ENCODE results near the gene TNN.
A peak's percentile ranks its signal among the peaks of the same experiment; 100 is the strongest.
"Not testable (repeated sequence)": the region's sequence is repeated elsewhere in the genome, so short reads cannot be mapped to it uniquely, and the experiment has no call there.

TNN gene, protein sequence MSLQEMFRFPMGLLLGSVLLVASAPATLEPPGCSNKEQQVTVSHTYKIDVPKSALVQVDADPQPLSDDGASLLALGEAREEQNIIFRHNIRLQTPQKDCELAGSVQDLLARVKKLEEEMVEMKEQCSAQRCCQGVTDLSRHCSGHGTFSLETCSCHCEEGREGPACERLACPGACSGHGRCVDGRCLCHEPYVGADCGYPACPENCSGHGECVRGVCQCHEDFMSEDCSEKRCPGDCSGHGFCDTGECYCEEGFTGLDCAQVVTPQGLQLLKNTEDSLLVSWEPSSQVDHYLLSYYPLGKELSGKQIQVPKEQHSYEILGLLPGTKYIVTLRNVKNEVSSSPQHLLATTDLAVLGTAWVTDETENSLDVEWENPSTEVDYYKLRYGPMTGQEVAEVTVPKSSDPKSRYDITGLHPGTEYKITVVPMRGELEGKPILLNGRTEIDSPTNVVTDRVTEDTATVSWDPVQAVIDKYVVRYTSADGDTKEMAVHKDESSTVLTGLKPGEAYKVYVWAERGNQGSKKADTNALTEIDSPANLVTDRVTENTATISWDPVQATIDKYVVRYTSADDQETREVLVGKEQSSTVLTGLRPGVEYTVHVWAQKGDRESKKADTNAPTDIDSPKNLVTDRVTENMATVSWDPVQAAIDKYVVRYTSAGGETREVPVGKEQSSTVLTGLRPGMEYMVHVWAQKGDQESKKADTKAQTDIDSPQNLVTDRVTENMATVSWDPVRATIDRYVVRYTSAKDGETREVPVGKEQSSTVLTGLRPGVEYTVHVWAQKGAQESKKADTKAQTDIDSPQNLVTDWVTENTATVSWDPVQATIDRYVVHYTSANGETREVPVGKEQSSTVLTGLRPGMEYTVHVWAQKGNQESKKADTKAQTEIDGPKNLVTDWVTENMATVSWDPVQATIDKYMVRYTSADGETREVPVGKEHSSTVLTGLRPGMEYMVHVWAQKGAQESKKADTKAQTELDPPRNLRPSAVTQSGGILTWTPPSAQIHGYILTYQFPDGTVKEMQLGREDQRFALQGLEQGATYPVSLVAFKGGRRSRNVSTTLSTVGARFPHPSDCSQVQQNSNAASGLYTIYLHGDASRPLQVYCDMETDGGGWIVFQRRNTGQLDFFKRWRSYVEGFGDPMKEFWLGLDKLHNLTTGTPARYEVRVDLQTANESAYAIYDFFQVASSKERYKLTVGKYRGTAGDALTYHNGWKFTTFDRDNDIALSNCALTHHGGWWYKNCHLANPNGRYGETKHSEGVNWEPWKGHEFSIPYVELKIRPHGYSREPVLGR (N-terminal part only)

DNA sequence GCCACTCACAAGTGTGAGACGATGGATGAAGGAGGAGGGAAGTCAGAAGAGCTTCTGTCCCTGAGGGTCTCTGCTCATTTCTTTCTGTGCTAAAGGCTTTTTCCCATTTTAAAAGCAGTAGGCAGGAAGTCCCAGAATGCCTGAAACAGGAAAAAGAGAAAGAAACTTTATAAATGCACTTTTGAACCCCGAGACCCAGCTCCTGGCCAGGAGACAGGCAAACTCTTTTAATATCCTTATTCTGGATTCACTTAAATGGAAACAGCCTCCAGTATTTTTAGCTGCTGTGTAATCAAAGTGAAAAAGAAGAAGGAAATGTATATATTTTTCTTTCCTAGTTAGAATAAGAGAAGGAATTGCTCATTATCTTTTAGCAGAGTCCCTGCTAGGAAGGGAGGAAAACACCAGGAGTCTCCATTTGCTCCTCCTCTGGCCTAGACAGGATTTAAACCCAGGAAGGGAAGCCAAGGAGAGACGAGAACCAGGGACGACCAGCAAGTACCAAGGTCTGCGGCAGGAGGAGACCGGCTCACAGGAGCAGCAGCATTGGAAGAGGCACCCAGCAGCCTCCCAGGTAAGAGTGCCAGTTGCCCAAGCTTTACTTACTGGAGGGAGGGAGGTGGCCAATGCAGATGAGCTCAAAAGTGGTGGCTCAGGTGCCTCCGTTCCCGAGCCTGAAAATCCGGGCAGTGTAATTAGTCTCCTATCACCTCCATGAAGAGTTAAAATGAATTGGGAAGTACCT, at the start of gene TNN:
TNN (plus strand) TSS at position 472 of the 745 bp plus-strand sequence. CDS start 9,586 bp downstream, outside the sequence.
- DNase-seq: no peak

DNA sequence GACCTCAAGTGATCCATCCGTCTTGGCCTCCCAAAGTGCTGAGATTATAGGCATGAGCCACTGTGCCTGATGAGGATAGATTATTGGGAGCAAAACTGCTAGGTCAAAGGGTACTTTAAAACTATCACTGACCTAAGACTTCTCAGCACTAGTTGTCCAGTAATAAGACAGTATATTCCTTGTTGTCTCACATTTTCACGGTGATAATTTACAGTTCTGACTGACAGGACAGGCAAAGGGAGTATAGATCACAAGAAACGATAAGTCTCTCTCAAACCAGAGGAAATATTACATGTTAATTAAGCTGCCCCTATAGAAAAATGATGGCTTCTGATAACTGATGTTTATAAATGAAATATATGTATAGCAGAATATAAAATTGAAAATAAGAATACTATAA, 48.1 kb upstream of the TNN start:
- DNase-seq: no peak

DNA sequence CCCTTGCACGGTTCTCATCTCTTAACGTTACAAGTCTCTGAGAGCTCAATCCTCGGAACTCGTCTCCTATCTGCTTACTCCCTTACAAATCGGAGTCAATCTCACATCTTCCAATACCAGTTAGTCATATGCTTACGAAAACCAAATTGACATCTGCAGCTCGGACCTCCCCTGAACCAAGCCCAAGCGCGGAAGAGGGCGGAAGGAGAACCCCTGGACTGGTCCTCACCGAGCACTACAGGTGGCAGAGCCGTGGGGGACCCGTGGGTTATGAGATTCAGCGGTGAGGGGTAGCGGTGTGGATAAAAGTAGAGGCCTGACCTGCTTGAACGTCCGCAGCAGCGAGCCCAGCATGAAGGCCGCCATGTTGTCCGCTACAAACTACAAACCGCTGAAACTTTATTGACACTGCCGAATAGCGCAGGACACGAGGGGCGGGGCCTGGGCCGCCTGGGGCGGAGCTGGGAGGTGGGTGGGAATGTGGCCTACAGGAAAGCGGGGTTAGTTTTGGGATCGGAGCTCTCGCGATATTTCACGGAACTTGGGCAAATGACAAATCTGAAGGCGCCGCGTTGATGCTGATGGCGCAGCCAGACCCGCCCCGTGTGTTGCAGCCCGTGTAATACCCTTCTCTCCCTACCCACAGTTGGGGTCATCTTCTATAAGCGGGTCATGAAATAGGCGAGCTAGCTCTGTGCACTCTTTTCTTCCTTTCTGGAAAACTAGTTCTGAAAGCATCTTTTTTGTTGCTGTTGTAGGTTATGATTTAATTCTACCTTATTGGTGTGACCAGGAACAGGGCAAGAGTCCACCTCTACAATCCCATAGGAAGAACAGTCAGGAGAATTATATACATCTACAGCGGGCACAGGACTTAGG, 44.4 kb upstream of the TNN start, which contains the start of gene MRPS14:
MRPS14 (minus strand) TSS at position 383 of the 879 bp plus-strand sequence; CDS start at position 366, 17 bp downstream.
- peak; percentile 99 for DNase-seq

DNA sequence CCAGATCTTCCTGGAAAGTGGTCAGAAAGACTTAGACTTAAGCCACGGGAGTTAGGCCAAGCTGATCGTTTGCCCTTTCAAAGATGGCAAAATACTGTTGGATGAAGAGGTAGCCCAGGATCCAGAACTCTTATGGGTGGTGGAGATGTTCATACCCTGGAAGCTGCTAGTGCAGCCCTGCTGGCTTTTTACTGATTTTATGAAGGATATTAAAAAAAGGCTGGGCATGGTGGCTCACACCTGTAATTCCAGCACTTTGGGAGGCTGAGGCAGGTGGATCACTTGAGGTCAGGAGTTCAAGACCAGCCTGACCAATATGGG, 43.8 kb upstream of the TNN start:
- DNase-seq: not testable (repeated sequence)

DNA sequence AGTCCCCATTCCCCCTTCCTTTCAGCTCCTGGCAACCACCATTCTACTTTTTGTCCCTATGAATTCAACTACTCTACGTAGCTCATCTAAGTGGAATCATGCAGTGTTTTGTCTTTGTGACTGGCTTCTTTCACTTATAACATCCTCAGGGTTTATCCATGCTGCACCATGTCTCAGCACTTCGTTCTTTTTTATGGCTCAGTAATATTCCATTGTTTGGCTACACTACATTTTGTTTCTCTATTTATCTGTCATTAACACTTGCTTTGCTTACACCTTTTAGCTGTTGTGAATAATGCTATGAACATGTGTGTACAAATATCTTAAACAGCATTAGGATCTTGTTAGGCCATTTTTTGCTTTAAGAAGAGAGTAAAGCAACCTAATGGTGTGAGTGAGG, 42.9 kb upstream of the TNN start:
- DNase-seq: no peak

DNA sequence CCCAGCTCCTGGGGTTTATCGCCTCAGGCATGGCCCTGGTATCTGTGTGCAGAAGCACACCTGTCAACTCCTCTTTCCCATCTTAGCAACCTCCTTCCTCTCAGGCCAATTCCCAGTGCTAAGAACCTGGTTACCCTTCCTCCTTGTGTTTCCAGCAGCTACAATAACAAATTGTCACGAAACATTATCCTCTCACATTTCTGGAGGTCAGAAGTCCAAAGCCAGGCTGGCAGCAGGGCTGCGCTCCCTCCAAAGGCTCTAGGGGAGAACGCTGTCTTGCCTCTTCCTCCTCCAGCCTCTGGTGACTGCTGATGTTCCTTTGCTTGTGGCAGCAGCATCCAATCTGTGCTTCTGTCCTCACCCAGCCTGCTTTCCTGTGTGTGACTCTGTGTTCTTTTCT, 33.7 kb upstream of the TNN start:
- DNase-seq: peak; percentile 31

DNA sequence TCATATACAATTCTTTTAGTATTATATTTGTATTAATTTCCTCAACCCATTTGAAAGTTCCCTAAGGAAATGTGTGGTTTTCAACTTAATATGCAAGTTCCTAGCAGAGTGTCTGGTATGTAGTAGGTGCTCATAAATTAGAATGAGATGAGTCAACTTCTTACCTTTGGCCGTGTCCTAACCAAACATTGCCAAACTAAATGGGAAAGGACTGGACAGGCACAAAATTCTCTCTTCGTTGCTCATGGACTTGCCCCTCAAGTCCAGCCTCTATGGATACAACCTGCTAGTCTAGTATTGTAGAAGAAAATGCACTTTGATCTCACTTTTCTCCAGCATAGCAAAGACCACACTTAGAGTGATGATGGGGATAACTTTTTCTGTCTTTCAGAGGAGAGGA, 32.9 kb upstream of the TNN start:
- no peak for DNase-seq

DNA sequence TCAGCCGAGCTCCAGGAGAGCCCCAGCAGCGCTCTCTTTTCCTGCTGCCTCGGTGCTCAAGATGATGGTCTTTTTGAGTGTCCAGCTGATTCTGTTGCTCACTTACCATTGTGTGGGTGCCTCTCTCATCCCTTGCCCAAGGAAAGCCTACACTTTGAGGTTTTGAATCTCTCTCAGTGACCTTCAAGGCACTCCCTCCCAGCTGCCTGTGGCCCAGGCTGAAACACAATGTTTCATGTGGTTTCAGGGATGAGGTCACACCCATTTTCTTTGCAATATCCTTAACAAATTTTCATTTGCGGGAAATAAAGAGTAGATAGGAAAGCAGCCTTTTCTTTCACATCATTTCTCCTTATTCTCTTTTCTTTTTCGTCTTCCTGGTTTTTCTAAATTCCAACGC, 31.8 kb upstream of the TNN start:
- DNase-seq: no peak

DNA sequence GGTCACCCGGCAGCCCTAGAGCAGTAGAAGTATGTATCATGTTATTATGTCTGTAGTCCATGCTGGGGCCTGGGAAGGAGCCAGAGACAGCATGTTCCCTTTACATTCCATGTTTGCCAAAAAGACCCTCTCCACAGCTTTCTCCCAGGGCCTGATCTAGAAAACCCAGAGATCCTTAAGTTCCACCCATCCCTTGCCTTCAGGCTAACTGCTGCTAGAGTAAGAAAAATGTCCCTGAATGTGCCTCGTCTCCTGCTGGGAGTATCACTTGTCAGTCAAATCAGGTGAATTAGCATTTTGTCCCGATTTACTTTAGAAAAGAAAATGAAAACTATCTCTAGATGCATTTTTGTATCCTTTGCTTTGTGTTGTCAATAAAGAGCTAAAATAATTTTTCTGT, 31.2 kb upstream of the TNN start:
- no peak for DNase-seq

DNA sequence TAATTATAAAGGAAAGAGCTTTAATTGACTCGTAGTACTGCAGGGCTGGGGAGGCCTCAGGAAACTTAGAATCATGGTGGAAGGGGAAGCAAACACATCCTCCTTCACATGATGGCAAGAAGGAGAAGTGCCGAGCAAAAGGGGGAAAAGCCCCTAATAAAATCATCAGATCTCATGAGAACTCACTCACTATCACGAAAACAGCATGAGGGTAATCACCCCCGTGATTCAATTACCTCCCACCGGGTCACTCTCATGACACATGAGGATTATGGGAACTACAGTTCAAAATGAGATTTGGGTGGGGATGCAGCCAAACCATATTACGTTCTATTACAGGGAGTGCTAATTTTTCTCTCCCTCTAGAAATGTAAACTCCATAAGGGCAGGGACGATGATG, 30.2 kb upstream of the TNN start:
- DNase-seq: no peak

DNA sequence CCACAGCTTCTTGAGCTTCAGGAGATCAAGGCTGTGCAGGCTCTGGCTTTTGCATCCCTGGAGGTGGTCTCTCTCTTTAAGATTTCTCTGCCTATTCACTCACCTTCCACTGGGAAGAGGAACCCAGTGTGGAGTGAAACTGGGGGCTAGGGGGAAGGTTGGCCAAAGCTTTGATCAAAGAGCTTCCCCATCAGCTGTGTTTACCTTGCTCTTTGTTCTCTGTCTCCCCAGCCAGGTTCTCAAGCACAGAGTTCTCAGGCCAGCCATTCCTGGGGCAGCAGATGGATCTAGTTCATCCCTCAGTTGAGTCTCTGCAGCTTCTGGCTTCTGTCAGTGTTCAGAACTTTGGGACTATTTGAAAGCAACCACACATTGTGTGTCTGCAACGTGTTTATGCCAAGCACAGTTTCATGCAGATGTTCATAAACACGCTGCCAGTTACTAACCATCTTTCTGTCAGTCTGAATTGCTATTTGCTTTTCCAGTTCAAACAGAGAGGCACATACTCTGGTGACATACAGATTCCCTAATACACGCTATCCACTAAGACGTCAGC, 27.2 kb upstream of the TNN start:
- DNase-seq: peak; percentile 25

DNA sequence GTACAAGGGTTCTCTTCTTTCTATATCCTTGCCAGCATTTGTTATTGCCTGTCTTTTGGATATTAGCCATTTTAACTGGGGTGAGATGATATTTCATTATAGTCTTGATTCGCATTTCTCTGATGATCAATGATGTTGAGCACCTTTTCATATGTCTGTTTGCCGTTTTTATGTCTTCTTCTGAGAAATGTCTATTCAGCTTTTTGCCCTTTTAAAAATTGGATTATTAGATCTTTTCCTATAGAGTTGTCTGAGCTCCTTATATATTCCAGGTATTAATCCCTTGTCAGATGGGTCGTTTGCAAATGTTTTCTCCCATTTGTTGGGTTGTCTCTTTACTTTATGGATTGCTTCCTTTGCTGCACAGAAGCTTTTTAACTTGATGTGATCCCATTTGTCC, 25.0 kb upstream of the TNN start:
- DNase-seq: no peak

DNA sequence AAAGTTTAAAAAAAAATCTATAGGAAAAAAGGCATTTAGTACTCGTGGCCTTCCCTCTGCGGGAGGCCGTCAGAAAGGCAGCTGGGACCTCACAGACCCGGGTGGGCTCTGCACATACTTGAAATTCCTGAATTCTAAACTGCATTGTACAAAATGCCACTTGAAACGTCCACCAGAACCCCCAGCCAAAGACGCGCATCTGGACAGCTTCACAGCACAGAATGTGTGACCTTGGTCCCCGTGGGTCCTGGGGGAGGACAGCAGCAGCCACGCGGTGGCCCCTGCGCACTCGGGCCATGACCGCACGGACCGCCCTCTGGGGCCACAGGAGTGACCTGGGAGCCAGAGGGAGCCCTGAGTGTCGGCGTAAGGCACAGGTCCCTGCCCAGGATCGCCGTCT, 23.8 kb upstream of the TNN start:
- no peak for DNase-seq

DNA sequence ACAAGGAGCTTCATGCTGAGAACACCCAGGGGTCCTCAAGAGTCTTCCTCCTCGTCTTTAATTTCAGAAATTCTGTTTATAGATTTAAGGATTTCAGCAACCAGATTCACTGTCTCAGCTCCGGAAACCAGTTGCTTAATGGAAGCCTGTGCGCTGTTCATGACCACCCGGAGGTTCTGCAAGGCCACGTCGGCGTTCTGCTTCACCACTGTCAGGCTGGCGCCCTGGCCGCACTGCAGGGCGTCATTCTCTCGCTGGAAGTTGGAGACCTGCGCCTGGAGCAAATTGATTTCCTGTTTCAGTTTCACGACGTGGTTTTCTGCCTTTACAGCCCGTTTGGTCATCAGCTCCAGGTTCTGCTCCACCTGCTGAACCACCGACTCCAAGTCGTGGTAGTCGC, 23.0 kb upstream of the TNN start:
- not testable (repeated sequence) for DNase-seq

DNA sequence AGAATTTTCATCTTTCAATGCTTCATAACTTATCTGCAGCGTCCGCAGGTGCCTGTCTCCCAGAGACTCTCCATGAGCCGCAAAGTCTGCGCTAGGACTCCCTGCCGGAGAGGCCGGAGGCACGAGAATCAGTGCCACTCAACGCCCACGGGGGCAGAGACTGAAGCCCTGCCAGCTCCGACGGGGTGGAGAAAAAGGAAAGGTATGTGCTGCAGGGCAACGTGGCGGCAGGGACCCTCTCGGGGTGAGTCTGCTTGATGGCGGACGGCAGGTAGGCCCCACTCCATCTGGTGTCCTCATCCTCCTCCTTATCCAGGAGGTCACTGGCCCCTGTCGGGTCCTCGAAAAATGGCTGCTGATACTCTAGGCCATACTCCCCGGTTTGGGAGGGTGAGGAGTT, 22.5 kb upstream of the TNN start:
- no peak for DNase-seq

DNA sequence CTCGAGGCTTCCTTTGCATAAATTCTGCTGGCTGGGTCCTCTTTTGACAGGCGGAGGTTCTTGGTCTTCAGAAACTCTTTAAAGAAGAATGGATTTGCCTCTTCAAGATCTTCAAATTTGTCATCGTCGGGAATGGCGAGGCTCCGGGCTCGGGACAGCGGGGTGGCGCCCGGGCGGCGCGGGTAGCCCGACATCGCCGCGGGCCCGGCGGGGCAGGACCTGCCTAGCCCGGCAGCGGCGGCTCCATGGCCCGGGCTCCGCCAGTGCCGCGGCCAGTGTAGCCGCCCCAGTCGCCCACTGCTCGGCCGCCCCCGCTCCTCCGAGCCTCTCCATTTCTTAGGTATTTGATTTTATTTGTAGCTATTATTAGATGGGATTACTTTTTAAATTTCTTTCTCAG, 22.1 kb upstream of the TNN start:
- no peak for DNase-seq

DNA sequence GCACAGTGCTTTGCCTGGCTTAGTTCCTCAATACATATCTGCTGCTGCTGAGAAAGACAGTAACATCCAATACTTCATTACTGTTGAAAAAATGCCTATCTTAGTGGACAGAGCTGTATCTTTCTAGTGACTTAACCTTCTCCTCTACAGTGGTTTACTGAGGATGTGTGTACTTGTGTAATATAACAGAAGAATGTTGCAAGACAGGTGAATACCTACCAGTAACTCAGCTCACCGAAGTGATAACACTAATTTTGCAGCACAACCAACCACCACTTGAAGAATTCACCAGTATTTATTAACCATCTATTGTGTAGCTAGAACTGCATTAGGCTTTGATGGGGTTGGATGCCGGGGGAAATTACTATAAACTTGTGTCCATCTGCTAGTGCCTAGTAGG, 16.6 kb upstream of the TNN start:
- DNase-seq: no peak

DNA sequence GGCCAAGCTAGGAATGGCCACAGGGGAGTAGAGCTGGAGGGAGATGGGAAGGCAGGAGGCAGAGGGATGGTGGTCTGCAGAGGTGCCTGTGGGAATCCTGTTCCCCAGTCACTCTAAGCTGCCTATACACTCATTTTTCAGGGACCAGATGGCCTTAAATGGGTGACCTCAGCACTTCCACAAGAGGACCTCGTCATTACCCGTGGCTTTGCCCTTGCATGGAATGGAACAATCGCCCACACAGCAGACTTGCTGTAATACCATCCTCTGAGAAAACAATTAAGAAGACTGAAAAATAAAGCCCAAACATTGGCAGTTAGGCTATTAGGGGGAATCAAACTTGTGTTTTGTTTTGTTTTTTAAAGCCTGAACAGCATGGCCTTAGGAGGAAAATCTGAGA, 12.9 kb upstream of the TNN start:
- no peak for DNase-seq

DNA sequence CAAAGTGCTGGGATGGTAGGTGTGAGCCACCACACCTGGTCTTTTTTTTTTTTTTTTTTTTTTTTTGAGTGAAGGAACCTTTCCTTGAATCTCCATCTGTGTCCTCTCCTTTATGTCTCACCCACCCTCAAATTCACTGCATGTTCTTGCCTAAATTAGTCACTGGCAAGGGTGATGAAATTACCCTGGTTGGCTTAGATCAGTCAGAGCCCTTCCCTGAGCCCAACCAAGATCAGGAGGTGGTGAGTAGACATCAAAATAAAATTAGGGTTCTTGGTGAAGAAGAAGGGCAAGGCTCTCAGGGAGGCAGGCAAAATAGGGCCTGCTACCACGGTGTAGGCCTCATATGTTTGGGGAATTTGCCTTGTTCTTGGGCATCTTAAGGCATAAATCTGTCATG, 5.3 kb upstream of the TNN start:
- DNase-seq: no peak

DNA sequence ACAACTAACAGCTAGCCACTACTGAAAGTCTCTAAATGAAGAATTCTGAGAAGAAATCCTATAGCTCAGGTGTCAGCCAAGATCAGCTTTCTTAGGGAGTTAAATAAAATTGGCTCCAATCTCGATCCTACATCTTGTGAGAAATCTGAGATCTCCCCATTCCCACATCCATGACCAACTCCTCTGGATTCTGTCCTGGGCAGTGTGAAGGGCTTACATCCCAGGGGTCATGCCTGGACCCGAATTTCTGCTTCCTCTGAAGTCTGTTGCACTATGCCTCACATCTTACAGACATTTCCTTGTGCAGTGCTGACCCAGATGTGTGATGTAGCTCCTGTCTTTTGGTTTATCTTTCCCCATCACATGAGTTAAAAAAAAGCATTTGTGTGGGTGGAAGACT, 4.8 kb upstream of the TNN start:
- DNase-seq: no peak

DNA sequence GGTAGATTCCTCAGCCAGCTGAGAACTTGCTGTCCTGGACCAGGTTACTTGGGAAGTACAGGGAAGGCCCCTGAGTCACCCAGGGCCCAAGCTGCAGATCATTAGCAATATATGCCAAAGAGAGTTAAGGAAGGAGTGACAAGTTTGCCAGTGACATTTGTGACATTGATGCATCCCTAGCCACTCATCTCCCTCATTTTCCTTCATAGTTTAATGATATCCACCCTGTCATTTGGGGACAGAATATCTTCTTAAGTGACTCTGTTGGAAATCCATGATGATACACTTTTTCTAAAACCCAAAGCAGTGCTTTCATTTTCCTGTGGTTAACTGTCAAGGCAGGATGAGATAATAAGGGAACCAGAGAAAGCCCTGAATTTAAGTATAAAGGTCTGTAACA, 3.2 kb downstream of the TNN start:
- no peak for DNase-seq

Data from NCI-H69 (cell line).